GM18502 (cell line): ENCODE measurements around the gene TPCN2.
"Not testable (repeated sequence)": the region's sequence is repeated elsewhere in the genome, so short reads cannot be mapped to it uniquely, and the experiment has no call there.

Experiments used
- ATAC-seq: cut with Tn5 transposase; IDR thresholded peaks from one replicate; pipeline ENCODE4 v1.9.1; 2021; ENCODE audit warnings: mild to moderate bottlenecking; ENCODE audit not compliant: unreplicated experiment, poor library complexity

The TPCN2 gene

DNA sequence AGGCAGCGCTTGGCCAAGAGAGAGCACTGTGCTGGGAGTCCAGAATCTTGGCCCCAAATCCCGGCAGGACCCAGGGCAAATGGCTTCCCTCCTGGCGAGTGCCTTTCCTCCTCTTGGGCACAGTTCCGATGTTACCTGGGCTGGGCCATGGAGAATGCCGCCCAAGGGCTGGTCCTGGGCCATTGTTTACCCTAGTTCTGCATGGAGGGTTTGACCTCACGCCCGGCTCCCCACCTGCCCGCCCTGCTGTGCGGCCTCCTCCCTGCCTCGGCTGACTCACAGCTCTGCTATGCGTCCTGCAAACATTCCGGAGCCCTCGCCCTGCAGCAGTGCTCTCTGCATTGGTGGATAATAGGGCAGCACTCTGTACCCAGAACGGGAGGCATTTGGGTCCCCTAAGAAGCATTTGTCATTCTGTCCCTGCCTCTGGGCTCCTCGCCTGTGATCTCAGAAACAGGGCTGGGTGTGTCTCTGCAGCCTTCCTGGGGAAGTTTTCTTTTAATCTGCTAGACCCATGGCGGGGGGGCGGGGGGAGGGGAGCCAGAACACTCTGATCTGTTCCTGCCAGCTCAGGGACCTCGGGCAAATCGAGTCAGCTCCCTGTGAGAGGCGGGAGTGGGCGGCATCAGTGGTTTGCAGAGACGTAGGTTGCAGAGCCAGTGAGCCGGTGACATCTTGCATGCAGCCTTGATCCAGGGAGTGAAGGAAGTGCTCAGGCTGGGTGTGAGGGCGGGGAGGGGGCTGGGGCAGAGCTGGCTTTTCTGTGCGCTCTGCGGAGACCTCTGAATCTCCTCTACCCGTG, 74.1 kb downstream of the TPCN2 start:
- ATAC-seq = no peak

DNA sequence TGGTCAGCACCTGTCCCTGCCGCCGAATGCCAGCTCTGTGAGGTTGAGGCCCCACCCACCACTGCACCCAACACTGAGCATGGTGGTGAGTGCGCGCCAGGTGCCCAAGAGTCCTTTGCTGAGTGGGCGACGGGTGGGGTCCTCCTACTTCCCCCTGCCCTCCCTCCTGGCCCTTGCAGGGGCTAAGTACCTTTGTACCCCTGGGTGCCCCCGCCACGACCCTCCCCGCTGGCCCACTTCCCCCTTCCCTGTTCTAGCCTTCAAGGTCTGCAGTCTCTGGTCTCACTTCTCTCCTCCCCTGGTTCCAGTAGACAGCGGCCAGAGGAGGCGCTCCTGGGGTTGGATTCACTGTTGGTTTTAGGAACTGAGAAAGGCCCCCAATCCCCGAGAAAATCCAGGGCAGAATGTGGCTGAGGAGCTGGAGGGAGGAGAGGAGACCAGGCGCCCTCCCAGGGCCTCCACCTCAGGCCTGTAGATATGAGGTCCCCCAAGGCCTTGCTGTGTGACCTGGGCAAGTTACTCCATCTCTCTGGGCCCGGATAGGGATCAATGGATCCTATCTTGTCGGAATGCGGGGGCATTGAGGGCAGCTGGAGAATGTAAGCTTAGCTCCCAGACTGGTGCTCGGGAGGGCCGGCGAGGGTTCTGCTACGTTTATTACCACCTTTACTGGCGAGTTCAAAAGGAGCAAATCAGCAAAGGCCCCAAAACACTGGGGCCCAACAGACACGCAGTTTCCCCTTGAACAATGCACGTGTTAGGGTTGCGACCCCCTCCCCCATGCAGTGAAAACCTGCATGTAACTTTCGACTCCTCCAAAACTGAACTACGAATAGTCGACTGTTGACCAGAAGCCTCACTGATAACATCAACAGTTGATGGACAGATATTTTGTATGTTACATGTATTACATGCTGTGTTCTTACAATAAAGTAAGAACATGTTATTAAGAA, 75.1 kb downstream of the TPCN2 start:
- ATAC-seq = no peak

DNA sequence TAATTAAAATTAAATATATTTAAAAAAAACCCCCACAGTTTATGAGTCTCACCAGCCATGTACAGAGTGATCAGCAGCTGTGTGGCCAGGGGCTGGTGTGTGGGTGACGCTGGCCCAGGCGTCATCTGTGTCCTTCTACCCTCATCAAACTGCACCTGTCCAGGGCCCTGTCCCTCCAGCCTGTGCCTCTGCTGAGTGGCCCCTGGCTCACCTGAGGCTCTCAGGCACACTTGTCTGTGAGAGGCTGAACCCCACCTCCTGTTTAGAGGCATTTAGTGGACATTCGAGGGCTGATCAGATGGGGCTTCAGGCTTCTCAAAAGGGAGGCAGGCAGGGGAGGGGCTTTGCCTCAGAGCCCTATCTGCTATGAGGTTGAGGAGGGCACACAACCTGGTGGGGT, 77.1 kb downstream of the TPCN2 start:
- no peak for ATAC-seq

DNA sequence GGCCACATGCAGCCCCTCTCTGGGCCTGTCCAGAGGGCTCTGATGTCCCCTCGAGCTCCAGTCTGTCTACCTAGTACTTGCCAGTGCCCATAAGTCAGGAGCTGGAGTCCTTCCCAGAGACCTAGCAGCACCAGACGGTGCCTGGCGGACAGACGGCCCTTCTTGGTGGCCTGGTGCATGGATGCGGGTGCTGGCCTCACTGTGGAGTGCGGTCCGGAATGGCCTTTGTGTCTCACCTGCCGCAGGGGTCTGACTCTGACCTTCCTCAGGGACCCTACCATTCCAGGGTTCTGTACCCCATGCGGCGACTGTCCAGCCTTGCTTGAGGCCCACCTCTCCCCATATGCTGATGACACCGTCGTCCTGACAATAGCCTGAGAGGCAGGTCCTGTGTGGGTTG, 77.6 kb downstream of the TPCN2 start:
- ATAC-seq = no peak

DNA sequence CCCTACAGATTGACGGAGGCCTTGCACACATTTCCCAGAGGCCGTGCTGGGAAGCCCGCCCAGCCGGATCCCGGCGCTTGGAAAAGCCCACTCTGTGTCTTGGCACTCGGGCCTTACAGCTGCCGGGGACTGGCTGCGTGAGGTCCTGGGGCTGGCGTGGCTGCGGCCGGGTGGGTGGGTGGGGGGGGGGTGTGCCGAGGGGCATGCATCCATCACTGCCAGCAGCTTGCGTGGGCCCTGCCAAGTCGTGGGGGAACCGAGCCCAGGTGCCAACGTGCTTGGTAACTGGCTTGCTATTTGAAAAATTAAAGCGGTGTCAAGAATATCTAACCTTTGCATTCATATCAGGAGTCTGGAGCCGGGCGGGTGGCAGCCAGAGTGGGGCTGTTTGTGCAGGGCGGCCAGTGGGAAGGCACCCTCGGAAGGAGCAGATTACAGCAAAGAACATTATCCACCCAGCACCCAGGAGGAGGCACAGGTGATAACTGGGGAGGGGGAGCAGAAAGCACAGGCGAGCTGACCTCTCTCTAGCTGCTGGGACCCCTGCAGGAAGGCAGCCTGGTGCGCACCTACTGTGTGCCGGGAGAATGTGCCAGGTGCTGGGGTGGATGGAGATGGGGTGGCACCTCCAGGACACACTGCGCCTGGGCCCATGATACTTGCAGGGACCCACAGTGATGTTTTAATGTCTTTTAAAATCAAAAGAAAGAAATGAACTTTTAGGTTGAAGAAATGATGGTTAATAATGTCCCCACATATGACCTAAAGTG, 78.5 kb downstream of the TPCN2 start:
- ATAC-seq = no peak

DNA sequence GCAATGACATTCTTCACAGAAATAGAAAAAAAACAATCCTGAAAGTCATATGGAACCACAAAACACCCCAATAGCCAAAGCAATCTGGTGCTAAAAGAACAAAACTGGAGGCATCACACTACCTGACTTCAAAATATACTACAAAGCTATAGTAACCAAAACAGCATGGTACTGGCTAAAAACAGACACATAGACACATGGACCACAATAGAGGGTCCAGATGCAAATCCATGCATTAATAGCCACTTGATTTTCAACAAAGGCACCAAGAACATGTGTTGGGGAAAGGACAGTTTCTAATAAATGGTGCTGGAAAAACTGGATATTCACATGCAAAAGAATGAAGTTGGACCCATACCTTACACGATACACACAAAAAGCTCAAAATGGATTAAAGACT, 79.2 kb downstream of the TPCN2 start:
- no peak for ATAC-seq

DNA sequence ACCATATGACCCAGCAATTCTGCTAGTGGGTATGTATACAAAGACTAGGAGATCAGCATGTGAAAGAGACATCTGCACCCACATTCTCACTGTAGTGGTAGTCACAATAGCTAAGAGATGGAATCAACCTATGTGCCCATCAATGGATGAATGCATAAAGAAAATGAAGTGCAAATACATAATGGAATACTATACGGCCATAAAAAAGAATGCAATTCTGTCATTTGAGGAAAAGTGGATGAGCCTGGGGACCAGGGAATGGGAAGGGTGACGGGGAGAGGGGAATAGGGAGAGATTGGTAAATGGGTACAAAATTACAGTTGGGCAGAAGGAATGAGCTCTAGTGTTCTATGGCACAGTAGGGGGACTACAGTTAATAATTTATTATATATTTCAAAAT, 80.3 kb downstream of the TPCN2 start:
- ATAC-seq = no peak

DNA sequence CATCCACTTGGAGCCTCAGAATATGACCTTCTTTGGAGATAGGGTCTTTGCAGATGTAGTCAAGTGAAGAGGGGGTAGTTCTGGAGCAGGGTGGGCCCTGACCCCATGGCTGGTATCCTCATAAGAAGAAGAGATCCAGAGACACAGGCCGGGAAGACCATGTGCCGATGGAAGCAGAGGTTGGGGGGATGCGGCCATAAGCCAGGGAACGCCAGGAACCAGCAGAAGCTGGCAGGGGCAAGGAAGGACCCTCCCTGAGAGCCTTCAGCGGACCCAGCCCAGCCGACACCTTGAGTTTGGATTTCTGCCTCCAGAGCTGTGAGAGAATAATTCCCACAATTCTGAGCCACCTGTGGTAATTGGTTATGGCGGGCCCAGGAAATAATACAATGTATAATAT, 80.9 kb downstream of the TPCN2 start:
- ATAC-seq = no peak

DNA sequence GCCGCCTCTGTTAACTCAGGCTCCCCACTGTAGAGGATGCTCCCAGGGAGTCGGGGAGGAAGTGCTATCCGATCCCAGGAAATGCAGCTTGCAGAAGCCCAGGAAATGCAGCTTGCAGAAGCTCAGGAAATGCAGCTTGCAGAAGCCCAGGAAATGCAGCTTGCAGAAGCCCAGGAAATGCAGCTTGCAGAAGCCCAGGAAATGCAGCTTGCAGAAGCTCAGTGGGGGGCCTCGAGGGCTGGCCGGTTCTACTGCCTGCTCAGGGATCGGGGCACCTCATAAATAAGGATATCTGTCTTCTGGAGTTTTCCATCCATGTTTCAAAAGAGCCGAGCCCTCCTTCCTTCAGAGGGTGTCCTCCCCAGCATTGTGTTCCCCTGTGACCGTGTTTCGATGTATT, 81.9 kb downstream of the TPCN2 start:
- ATAC-seq = no peak

DNA sequence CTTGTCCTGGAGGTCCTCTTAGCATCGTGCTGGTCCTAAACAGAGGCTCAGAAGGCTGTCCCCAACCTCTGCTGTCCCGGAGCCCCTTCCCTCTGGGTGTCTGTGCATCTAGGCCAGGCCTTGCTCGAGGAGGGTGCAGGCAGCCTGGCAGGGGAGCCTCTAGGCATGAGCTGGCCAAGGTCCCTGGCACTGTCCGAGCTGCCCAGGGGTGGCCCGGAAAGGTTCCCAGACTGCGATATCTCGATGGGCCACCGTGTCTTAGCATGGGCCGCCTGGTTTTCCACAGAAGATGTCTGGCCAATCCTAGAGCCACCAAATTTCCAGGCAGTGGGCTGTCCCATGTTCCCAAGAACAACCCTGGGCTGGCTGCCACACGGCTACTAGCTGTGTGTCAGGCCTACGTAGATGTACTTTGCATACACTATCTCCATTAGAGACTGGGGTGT, 82.4 kb downstream of the TPCN2 start:
- no peak for ATAC-seq

DNA sequence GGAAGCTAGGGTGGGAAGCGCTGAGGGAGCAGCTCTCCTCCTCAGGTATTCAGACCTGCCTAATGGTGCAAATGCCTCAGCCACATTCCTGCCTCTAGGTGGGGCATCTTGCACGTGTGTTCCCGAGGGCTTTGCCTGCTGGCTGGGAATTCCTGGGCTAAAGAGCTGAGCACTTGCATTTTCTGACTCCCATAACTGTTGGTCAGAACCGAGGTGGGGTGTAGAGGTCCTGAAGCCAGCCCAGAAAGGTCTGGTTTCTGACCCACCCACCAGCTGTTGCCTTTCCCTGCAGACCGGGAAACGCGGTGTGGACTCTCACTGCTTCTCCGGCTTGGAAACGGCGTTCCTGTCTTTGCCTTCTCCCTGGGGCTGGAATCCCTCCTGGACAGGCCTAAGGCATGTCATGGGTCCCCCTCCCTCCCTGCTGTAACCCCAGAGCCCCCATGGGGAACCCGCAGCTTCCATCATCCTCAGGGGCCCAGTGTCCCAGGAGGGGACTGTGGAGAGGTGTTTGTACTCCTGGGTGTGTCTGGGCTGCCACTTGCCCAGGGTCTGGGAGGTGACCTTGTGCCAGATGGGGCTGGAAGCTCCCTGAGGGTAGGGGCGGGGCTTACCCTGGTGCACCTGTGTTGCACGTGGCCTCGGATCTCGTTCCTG, 83.0 kb downstream of the TPCN2 start:
- ATAC-seq = no peak

DNA sequence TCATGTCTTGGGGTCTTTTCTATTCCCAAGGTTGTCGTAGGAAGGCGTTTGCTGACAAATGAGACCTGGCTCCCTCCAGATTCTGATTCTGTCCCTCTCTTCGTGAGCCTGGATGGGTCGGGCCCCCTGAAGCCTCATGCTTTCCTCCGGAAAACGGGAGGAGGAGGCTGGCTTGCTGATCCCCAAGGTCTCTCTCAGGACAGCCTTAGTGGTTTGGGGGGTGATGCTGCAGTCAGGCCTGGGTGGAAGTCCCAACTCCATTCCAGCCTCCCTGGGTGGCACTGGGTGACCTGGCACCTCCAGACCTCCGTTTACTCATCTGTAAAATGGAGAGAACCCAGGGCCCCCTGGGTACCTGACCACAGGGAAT, 83.6 kb downstream of the TPCN2 start:
- no peak for ATAC-seq

DNA sequence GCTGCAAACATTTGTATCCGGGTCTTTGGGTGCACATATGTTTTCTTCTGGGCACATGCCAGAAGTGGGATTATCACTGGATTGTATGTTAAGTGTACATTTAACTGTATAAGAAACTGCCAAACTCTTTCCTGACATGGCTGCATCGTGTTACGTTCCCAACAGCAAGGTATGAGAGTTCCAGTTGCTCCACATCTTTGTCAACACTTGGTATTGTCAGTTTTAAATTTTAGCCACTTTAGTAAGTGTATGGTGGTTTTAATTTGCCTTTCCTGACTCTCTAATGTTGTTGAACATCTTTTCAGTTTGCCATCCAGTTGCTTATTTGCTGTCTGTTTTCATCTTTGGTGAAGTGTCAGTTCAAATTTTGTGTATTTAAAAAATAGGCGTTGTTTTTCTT, 84.5 kb downstream of the TPCN2 start:
- ATAC-seq = no peak

DNA sequence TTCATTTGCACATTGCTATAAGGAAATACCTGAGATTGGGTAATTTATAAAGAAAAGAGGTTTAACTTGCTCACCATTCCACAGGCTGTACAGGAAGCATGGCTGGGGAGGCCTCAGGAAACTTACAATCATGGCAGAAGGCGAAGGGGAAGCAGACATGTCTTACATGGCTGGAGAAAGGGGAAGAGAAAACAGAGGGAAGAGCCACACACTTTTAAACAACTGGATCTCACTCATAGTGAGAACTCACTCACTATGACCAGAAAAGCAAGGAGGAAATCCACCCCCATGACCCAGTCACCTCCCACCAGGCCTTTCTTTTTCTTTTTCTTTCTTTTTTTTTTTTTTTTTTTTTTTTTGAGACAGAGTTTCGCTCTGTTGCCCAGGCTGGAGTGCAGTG, 85.5 kb downstream of the TPCN2 start:
- not testable (repeated sequence) for ATAC-seq

DNA sequence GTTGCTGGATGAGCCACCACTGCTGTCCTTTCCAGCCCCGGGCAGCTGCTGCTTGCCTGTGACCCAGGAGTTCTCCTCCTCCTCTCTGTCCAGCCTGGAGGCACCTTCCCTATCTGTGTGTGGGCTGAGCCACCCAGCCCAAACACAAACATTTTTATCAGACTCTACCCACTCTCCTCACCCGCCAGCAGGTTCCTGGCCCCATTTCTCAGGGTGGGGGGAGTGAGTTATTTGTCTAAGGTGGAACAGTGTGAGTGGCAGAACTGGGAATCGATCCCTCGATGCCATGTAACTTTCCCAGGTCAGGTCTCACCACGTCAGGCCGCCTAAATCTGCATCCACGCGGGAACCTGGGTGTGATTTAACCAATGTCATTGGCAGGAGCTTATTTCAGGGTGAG, 86.2 kb downstream of the TPCN2 start:
- no peak for ATAC-seq

DNA sequence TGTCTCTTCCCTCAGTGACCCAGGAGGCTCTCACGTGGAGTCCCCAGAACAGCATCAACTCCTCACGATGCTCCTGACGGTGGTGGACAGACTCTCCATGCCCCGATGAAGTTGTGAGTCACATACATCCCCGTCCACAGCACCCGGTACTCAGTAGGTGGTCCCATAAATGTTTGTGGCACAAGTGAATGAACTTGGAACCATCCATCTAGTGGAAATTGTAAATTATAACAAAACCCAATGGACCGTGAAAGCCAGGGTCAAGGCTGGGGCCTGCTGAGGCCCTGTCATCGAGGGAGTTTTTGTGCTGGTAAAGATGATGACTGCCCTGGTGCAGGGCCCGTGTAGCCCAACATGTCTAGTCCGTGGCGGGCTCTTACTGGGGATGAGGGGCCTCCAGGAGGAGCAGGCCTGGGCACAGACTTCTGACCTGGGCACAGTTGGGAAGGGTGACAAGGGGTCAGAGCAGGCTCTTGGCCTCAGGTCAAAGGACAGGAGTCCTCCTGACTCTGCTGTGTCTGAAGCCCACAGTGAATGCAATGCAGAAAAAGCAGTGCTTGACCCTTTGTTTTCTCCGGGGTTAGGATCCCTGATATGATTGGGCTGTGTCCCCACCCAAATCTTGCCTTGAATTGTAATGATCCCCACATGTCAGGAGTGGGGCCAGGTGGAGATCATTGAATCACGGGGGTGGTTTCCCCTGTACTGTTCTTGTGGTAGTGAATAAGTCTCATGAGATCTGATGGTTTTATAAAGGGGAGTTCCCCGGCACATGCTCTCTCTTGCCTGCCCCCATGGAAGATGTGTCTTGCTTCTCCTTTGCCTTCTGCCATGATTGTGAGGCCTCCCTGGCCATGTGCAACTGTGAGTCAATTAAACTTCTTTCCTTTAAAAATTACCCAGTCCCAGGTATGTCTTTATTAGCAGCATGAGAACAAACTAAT, 87.0 kb downstream of the TPCN2 start:
- ATAC-seq = no peak

DNA sequence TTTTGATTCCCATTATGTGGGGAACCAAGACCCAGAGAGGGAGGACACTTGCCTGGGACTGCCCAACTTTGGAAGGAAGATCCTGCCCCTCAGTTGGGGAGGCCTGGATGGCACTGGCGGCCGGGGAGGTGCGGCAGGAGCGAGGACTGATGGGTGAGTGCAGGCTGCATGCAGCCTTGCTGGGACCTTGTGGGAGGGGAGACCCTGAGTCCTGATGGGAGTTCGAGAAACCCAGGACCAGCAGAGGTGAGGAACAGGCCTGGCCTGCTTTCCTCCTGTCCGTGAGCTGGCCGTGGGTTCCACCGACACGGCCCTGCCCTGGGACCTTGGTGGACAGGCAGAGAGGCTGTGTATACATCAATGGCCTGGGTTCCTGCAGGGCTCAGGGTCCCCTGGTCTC, 87.7 kb downstream of the TPCN2 start:
- ATAC-seq = no peak

DNA sequence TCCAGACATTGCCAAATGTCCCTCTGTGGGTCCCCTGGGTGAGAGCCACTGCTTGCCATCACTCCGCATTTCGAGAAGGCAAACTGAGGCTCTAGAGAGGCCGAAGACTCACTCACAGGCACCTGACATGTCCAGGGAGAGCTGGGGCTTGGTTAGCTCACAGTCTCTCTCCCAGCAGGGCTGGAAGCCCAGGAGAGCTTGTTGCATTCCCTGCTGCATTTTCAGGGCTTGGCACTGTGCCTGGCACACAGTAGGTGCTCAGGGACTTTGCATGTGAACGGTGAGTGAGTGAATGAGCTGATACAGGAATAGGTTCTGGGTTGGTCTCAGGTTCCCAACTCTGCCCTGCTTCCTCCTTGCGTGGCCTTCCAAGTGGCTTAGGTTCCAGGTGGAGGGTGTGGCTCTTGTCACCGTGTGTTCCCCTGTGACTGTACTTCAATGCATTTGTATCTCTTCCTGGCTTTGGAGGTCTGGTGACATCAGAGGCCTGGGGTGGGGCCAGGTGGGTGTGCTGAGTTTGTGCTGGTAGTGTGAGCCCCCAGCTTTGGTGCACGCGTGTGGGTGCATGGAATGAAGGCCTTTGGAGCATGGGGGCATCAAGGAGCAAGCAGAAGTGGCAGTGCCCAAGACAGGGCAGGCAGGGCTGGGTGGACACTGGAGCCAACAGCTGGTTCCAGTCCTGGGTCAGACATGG, 88.6 kb downstream of the TPCN2 start:
- no peak for ATAC-seq

DNA sequence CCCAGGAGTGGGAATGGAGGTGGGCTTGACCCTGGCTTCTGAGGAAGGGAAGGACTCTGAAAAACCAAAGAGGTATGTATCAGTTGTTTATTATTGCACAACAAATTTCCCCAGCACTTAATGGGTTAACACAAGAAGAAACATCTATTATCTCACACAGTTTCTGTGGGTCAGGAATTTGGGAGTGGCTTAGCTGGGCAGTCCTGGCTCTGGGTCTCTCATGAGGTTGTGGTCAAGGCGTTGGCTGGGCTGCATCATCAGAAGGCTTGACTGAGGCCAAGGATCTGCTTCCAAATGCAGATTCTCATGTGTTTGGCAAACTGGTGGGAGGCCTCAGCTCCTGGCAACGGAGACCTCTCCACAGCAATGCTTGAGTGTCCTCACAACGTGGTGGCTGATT, 89.5 kb downstream of the TPCN2 start:
- ATAC-seq = no peak
